Activated CD4-positive, alpha-beta T cell treated with anti-CD3 and anti-CD28 coated beads, Interleukin-2, amount 10 ng/mL, durations not matched to agents 7 days and 5 days (primary cell): ENCODE data around the gene SLC6A6. TPM values are rescaled to one million over a fixed set of nuclear protein-coding genes. Genes with fewer than 3 reads are reported as not detected.

Experiments
- CTCF ChIA-PET: fragments of 350-600 bp; sonication (Branson Sonifier 250); formaldehyde crosslinking; loops from one replicate; lab custom pipeline; 2021; ENCODE audit warnings: antibody characterized with exemption; lab: Charles Lee
- POLR2A ChIA-PET: fragments of 350-600 bp; sonication (Branson Sonifier 250); formaldehyde crosslinking; loops from one replicate; lab custom pipeline; 2021; ENCODE audit warnings: antibody characterized with exemption; lab: Charles Lee
- DNase-seq: peaks from one replicate; pipeline ENCODE4 v3.0.0-alpha.2; 2020
- H3K27ac Mint-ChIP-seq: one replicate; pipeline ENCODE4 v1.8.0; 2021; ENCODE audit warnings: mild to moderate bottlenecking, moderate library complexity, mixed read lengths
- H3K27me3 Mint-ChIP-seq: one replicate; pipeline ENCODE4 v1.8.0; 2021; ENCODE audit warnings: mixed read lengths
- H3K36me3 Mint-ChIP-seq: one replicate; pipeline ENCODE4 v1.8.0; 2021; ENCODE audit warnings: low read depth, mixed read lengths
- H3K4me1 Mint-ChIP-seq: one replicate; pipeline ENCODE4 v1.8.0; 2021; ENCODE audit warnings: mixed read lengths
- H3K4me3 Mint-ChIP-seq: one replicate; pipeline ENCODE4 v1.8.0; 2021; ENCODE audit warnings: mild to moderate bottlenecking, moderate library complexity, mixed read lengths
- H3K9me3 Mint-ChIP-seq: one replicate; pipeline ENCODE4 v1.8.0; 2021; ENCODE audit warnings: mixed read lengths
- total RNA-seq, 2 experiments: library from RNA; stranded (reverse); gene quantifications; one replicate each; pipeline ENCODE4 v1.2.3, GENCODE V29; 2021

SLC6A6 gene
- total RNA-seq, 2 experiments from 2014 or later, result 42.0 to 43.1 TPM

DNA sequence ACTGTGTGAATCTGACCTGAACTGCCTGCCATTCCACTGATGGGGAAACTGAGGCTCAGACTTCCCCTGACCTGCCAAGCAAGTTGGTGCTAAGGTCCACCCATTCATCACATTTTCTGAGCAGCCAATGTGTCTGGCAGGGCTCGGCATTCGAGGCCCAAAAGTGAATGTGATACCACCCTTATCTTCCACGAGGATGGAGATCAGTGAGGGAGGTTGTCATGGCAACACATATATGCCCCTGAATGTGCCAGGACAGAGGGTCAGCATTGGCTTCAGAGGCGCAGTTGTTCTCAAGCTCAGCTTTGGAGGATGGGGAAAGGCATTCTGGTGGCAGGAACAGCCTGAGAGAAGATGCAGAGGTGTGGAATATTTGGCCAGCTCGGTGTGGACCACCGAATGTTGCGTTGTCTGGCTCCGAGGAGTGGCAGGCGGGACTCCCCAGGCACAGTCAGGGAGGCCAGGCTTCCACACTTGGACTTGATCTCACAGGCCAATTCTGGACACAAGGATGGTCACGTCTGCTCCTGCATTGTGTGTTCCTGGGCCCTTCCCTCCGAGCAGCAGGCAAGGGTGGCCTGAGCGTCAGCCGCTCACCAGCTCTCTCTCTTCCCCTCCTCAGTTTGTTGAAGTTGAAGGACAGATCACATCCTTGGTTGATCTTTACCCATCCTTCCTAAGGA is 74.3 kb downstream of the SLC6A6 start:
- Mint-ChIP-seq H3K4me1 (no peaks in the 10 kb centered on the region), H3K27me3 (no peaks in the 10 kb centered on the region), H3K36me3 (peaks cover 25% of the 10 kb centered on the region), H3K27ac (no peak overlapping the region), H3K4me3 (no peak overlapping the region), H3K9me3 (no peaks in the 10 kb centered on the region)
- ChIA-PET POLR2A (no interaction called here), CTCF (no interaction called here)
- DNase-seq, result no peak

DNA sequence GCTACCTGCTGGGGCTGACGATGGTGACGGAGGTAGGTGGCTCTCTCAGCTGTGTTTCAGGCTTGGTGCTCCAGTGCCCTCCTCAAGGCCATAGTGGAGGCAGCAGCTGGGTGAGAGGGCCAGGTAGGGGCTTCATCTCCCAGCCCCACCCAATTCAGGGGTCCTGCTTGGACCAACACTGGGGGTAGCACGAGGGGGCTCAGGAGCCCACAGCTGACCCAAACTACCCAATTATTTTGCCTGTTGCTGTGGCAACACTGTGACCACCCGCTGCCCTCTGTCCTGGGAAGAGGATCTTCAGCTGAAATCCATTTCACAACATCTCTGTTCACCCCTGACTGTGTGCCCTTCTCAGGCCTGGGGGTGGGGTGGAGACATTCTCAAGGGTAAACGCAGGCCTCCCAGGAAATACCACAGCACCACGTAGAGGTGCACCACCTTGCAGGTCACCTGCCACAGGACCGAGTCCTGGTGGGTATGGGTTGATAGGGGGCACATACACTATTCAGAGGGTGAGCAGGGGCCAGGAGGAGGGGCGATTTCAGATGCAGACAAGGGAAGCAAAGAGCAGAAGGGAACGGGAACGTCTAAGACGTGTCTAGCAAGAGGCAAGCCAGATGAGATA is 75.0 kb downstream of the SLC6A6 start:
- no peak for DNase-seq
- CTCF ChIA-PET, result interaction anchor here (0.5 kb wide), 1 partner anchor 40 kb away, joined by 3 read pairs; no protein-coding TSS in a partner anchor
- Mint-ChIP-seq H3K27me3 (no peaks in the 10 kb centered on the region), H3K4me1 (no peaks in the 10 kb centered on the region), H3K9me3 (no peaks in the 10 kb centered on the region), H3K27ac (no peak overlapping the region), H3K4me3 (no peak overlapping the region), H3K36me3 (peaks cover 26% of the 10 kb centered on the region)
- POLR2A ChIA-PET, result no interaction called here

DNA sequence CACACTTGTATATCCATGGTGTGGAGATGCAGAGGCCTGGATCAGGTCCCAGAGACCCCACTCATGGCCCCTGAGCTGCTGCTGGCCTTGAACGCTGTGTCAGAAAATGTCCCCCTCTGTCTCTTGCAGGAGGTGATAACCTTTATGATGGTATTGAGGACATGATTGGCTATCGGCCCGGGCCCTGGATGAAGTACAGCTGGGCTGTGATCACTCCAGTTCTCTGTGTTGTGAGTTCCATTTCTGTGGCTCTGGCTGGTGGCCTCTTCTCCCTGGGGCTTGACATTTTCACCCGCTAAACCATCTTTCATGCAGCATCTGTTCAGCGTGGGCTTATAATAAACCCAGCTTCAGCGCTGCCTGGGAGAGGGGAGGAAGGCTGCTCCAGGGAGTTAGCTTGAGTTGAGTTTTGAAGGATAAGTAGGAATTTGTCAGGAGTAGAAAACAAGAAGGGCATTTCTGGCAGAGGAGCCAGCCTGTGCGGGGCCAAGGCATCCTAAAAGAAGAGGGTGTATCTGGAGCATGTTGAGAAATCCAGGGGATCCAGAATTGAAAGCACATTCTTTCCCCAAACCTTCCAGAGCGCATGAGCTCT is 76.6 kb downstream of the SLC6A6 start:
- H3K4me3 Mint-ChIP-seq, result no peak overlapping the region
- H3K4me1 Mint-ChIP-seq, result no peaks in the 10 kb centered on the region
- H3K9me3 Mint-ChIP-seq, result no peaks in the 10 kb centered on the region
- no peak for DNase-seq
- no peaks in the 10 kb centered on the region for H3K27me3 Mint-ChIP-seq
- H3K36me3 Mint-ChIP-seq, result peaks cover 28% of the 10 kb centered on the region
- ChIA-PET CTCF (interaction anchor here (0.9 to 1.9 kb wide), 3 partner anchors 12 to 218 kb away, joined by 3 to 5 read pairs (median 4); no protein-coding TSS in a partner anchor), POLR2A (no interaction called here)
- H3K27ac Mint-ChIP-seq, result no peak overlapping the region

DNA sequence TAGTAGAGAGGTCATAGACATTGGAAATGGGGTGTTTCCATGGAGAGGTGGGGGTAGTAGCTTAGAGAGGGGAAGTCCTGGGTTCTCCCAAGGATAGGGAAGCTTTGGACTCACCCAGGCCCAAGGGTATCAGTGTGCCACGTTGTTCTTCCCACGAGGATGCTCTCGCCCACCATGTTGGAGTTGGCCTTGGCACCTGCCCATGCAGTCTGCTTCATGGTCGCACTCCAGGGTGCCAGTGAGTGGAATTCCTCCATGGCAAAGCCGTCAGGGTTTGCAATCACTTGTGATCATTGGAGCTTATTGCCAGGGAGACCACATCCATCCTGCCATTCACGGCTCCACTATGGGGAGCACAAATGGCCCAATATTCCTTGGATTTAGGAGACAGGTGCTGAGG is 77.2 kb downstream of the SLC6A6 start:
- Mint-ChIP-seq H3K4me1 (no peaks in the 10 kb centered on the region), H3K27ac (no peak overlapping the region), H3K27me3 (no peaks in the 10 kb centered on the region), H3K4me3 (no peak overlapping the region), H3K36me3 (peaks cover 30% of the 10 kb centered on the region), H3K9me3 (no peaks in the 10 kb centered on the region)
- ChIA-PET CTCF (interaction anchor here (0.9 to 1.9 kb wide), 3 partner anchors 11 to 218 kb away, joined by 3 to 5 read pairs (median 4); no protein-coding TSS in a partner anchor), POLR2A (no interaction called here)
- no peak for DNase-seq

DNA sequence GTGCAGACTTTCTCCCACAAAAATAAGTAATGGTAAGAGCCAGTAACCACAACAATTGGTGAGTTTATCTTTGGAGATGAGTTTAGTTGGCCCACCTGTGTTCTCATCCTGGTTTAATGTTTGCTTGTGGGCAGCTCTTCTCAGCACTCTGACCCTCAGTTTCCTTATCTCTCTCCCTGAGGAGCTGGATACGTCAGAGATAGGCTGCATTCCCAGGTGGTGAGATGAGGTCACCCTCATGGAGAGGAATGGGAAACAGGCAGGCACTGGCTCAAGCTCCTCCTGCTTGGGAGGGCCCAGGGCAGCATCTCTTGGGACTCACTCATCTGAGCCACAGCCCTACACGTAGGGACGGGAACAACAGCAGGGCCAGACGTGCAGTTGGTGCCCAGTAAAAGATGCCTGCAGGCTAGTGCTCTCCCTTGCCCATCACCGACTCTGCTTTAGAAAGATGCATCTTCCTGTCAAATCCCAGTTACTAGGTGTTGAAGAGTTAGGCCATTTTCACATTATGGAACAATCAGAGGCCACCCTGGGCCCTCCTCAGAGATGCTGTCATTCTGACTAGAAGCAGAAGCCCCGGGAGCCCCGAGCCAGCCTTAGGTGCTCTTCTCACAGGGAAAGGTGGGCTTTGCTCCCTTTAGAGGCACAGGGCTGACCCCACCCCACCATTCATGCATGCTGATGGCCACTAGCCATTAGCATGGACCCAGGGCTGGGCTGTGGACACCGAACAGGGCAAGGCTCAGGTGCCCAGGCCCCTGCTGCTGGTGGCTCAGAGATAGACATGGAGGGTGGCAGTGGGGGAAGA is 78.0 kb downstream of the SLC6A6 start:
- no peaks in the 10 kb centered on the region for H3K9me3 Mint-ChIP-seq
- no peaks in the 10 kb centered on the region for H3K4me1 Mint-ChIP-seq
- ChIA-PET POLR2A (no interaction called here), CTCF (interaction anchor here (1.6 to 1.9 kb wide), 2 partner anchors 10 to 19 kb away, joined by 4 to 5 read pairs; no protein-coding TSS in a partner anchor)
- no peak overlapping the region for H3K4me3 Mint-ChIP-seq
- peaks cover 30% of the 10 kb centered on the region for H3K36me3 Mint-ChIP-seq
- no peaks in the 10 kb centered on the region for H3K27me3 Mint-ChIP-seq
- H3K27ac Mint-ChIP-seq, result no peak overlapping the region
- DNase-seq, result no peak

DNA sequence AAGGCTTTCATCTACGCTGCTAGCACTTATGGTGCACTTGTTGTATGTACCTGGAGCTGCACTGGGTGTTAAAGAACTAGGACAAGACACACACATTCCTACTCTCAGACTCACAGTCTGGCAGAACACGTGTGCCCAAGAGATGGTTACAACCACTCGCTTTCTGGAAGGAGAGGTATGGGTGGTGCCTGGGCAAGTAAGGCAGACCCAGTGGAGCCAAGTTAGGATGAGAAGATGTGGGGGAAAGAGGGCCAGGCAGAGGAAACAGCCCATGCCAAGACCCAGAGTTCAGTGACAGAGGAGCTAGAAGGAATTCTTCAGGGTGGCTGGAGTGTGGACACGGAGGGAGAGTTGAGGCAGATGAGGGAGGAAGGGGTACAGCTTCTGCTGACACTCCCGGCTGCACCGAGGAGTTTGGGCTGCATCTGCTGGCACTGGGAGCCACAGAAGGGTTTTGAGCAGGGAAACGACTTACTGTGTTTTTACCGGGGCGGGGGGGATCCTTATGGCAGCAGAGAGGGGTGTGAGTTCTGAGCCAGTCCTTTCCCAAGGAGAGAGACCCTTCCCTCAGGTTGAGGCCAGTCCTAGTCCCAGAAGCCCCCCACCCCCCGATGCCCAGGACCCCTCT is 78.7 kb downstream of the SLC6A6 start:
- Mint-ChIP-seq H3K4me3 (no peak overlapping the region), H3K4me1 (no peaks in the 10 kb centered on the region), H3K27me3 (no peaks in the 10 kb centered on the region), H3K27ac (no peak overlapping the region), H3K36me3 (peaks cover 30% of the 10 kb centered on the region), H3K9me3 (no peaks in the 10 kb centered on the region)
- ChIA-PET POLR2A (no interaction called here), CTCF (no interaction called here)
- no peak for DNase-seq

DNA sequence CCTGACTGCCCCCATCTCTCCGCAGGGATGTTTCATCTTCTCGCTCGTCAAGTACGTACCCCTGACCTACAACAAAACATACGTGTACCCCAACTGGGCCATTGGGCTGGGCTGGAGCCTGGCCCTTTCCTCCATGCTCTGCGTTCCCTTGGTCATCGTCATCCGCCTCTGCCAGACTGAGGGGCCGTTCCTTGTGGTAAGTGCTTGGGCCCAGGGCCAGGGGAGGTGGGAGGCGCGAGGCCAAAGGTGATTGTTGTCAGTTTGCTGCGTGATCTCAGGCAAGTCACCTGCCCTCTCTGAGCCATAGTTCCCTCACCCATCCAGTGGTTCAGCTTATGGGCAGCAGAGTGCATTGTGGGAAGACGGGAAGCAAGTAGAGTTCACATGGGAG is 79.2 kb downstream of the SLC6A6 start:
- no peak for DNase-seq
- Mint-ChIP-seq H3K4me3 (no peak overlapping the region), H3K27me3 (no peaks in the 10 kb centered on the region), H3K9me3 (no peaks in the 10 kb centered on the region), H3K27ac (no peak overlapping the region), H3K4me1 (no peaks in the 10 kb centered on the region), H3K36me3 (peaks cover 30% of the 10 kb centered on the region)
- CTCF ChIA-PET, result no interaction called here
- POLR2A ChIA-PET, result no interaction called here

DNA sequence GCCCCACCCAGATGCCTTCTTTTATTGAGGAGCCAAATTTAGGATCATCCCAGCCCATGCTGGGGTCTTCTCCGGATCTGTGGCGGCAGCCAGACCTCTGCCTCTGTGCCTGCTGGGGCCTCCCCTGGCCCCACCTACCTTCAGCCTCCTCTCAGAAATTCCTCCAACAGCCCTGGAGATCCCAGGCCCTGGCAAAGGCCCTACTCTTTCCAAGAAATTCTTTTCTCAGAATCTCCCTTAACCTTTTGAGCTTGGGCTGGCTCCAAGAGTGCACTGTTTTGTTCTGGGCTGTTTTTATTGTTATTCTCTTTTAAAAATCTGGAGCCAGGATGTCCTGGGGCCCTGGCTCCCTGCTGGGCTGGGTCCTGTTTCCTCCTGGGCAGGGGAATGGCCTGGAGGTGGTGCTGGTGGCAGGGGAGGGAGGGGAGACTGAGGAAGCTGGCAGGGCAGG is 79.9 kb downstream of the SLC6A6 start:
- POLR2A ChIA-PET, result no interaction called here

DNA sequence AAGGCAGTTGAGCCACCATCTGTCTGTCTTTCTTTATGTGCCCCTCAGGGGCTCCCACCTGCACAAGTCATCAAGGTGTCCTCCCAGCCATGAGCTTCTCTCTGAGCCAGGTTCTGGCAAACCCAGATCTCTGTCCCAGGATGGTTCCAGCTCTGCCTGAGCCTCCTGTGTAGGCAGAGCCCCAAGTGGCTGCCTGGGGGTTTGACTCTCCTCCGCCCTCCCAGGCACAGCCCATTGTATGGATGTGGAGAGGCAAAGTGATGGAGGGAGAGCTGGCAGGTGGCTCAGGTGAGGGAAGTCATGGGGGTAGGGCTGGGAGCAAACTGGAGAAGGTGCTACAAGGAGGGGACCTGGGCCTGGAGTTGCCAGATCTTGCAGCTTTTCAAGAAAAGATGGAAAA is 80.9 kb downstream of the SLC6A6 start:
- Mint-ChIP-seq H3K9me3 (no peaks in the 10 kb centered on the region), H3K4me3 (no peak overlapping the region), H3K27me3 (no peaks in the 10 kb centered on the region), H3K4me1 (peaks cover 2% of the 10 kb centered on the region), H3K27ac (no peak overlapping the region), H3K36me3 (peaks cover 28% of the 10 kb centered on the region)
- no peak for DNase-seq
- ChIA-PET CTCF (no interaction called here), POLR2A (no interaction called here)

More for the DNA sequence above, 79.9 kb downstream of the SLC6A6 start:
- H3K36me3 Mint-ChIP-seq, result peaks cover 33% of the 10 kb centered on the region
- H3K4me1 Mint-ChIP-seq, result peaks cover 2% of the 10 kb centered on the region
- no peak overlapping the region for H3K27ac Mint-ChIP-seq
- CTCF ChIA-PET, result interaction anchor here (0.6 kb wide), 1 partner anchor 197 kb away, joined by 3 read pairs; no protein-coding TSS in a partner anchor
- DNase-seq, result no peak
- no peak overlapping the region for H3K4me3 Mint-ChIP-seq
- no peaks in the 10 kb centered on the region for H3K27me3 Mint-ChIP-seq
- no peaks in the 10 kb centered on the region for H3K9me3 Mint-ChIP-seq

DNA sequence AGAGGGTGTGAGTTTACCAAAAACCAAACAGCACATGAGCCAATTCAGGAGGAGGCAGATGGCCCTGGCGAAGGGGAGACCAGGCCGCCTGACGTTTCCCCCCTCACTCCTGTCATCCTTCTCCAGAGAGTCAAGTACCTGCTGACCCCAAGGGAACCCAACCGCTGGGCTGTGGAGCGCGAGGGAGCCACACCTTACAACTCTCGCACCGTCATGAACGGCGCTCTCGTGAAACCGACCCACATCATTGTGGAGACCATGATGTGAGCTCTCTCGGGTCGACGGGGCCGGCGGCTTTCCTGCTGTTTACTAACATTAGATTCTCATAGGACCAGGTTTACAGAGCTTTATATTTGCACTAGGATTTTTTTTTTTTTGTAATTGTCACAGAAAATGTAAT is 82.3 kb downstream of the SLC6A6 start:
- no peaks in the 10 kb centered on the region for H3K9me3 Mint-ChIP-seq
- H3K27me3 Mint-ChIP-seq, result no peaks in the 10 kb centered on the region
- DNase-seq, result no peak
- POLR2A ChIA-PET, result no interaction called here
- peaks cover 2% of the 10 kb centered on the region for H3K4me1 Mint-ChIP-seq
- H3K27ac Mint-ChIP-seq, result no peak overlapping the region
- peaks cover 26% of the 10 kb centered on the region for H3K36me3 Mint-ChIP-seq
- CTCF ChIA-PET, result interaction anchor here (0.6 kb wide), 1 partner anchor 51 kb away, joined by 3 read pairs; no protein-coding TSS in a partner anchor
- H3K4me3 Mint-ChIP-seq, result no peak overlapping the region

DNA sequence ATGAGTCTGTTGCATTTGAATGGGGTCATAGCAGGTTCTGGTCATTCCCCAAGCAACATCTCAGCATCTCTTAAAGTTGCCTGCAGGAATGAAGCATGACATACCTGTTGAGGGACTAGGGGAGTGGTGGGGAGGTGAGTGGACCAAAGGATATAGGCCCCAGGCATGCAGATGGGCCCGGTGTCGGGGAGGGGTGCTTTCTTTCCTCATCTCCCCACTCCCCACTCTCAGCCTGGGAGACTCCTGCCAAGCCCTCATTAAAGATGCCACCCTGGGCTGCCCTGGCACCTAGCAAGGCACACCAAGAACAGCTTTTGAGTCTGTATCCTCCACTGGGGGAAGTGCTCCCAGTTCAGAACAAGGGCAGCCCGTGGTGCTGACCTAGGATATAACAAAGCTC is 83.6 kb downstream of the SLC6A6 start:
- peaks cover 2% of the 10 kb centered on the region for H3K4me1 Mint-ChIP-seq
- H3K4me3 Mint-ChIP-seq, result no peak overlapping the region
- H3K9me3 Mint-ChIP-seq, result no peaks in the 10 kb centered on the region
- no peaks in the 10 kb centered on the region for H3K27me3 Mint-ChIP-seq
- ChIA-PET CTCF (no interaction called here), POLR2A (no interaction called here)
- no peak for DNase-seq
- peak overlapping the region; percentile 7 for H3K27ac Mint-ChIP-seq
- peaks cover 19% of the 10 kb centered on the region for H3K36me3 Mint-ChIP-seq

DNA sequence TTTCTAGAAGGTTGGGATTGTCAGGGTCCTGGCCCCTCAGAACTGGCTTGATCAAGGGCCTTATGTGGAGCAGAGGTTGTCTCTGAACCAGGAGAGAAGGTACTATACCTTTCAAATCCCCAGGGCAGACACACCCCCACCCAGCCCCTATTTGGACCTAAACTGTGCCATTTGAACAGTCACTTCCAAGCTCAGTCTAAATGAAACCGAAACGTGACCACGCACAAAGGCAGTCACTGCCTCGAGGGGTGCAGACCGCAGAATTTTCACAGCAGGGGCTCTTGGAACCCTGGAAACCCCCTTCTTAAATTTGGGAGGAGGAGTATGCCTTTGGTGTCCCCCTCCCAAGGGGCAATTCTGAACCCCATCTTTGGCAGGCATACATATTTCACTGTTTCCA is 84.1 kb downstream of the SLC6A6 start:
- H3K27ac Mint-ChIP-seq, result peak overlapping the region; percentile 7

More for the DNA sequence above, 84.1 kb downstream of the SLC6A6 start:
- peaks cover 2% of the 10 kb centered on the region for H3K4me1 Mint-ChIP-seq
- H3K36me3 Mint-ChIP-seq, result peaks cover 16% of the 10 kb centered on the region
- no peaks in the 10 kb centered on the region for H3K9me3 Mint-ChIP-seq
- H3K4me3 Mint-ChIP-seq, result no peak overlapping the region
- POLR2A ChIA-PET, result no interaction called here
- no peaks in the 10 kb centered on the region for H3K27me3 Mint-ChIP-seq
- no peak for DNase-seq
- CTCF ChIA-PET, result no interaction called here
